GM19239 (cell line): ENCODE results near the gene KMT2E.
A peak's percentile ranks its signal among the peaks of the same experiment; 100 is the strongest.
"Not testable (repeated sequence)": the region's sequence is repeated elsewhere in the genome, so short reads cannot be mapped to it uniquely, and the experiment has no call there.

Source experiments
- DNase-seq: peaks from one replicate; pipeline ENCODE4 v3.0.0; 2011; ENCODE audit warnings: low spot score; ENCODE audit not compliant: insufficient read length
- FAIRE-seq: peaks from 2 replicates; lab custom pipeline; 2011; peaks lifted over from hg19 to GRCh38; lab: Jason Lieb, UNC

Gene KMT2E

GRCh38 chr7:105050899-105051298 lies 36.9 kb downstream of the KMT2E start:
- DNase-seq, FAIRE-seq: not testable (repeated sequence)

- no peak for DNase-seq
- FAIRE-seq = no peak
These were observed 41.1 kb downstream of the KMT2E start for GRCh38 chr7:105055084-105055483.

GRCh38 chr7:105055621-105056020 lies 41.6 kb downstream of the KMT2E start:
- FAIRE-seq = no peak

GRCh38 chr7:105057472-105057871 lies 43.5 kb downstream of the KMT2E start:
- DNase-seq (no peak), FAIRE-seq (no peak)

More at GRCh38 chr7:105055621-105056020, 41.6 kb downstream of the KMT2E start:
- DNase-seq = no peak

GRCh38 chr7:105060437-105060836 lies 46.4 kb downstream of the KMT2E start:
- DNase-seq (no peak), FAIRE-seq (no peak)

GRCh38 chr7:105060923-105061322 lies 46.9 kb downstream of the KMT2E start:
- no peak for DNase-seq
- no peak for FAIRE-seq

GRCh38 chr7:105065104-105065503 lies 51.1 kb downstream of the KMT2E start:
- FAIRE-seq = peak; percentile 33
- no peak for DNase-seq

- DNase-seq (no peak), FAIRE-seq (no peak)
These were observed 53.7 kb downstream of the KMT2E start for GRCh38 chr7:105067691-105068090.

- no peak for DNase-seq
- FAIRE-seq = no peak
These were observed 54.9 kb downstream of the KMT2E start for GRCh38 chr7:105068886-105069285.

- FAIRE-seq = no peak
- no peak for DNase-seq
These were observed 59.1 kb downstream of the KMT2E start for GRCh38 chr7:105073143-105073542.

- DNase-seq (no peak), FAIRE-seq (no peak)
These were observed 65.3 kb downstream of the KMT2E start for GRCh38 chr7:105079348-105079747.

- DNase-seq (no peak), FAIRE-seq (no peak)
These were observed 70.6 kb downstream of the KMT2E start for GRCh38 chr7:105084581-105084980.

GRCh38 chr7:105086850-105087249 lies 72.8 kb downstream of the KMT2E start:
- DNase-seq = no peak
- no peak for FAIRE-seq

- no peak for FAIRE-seq
- no peak for DNase-seq
These were observed 74.0 kb downstream of the KMT2E start for GRCh38 chr7:105087981-105088380.

- peak; percentile 11 for FAIRE-seq
These were observed 74.5 kb downstream of the KMT2E start for GRCh38 chr7:105088456-105088855.

GRCh38 chr7:105094966-105095365 lies 81.0 kb downstream of the KMT2E start:
- DNase-seq = no peak
- no peak for FAIRE-seq

More at GRCh38 chr7:105088456-105088855, 74.5 kb downstream of the KMT2E start:
- DNase-seq = no peak

- DNase-seq (no peak), FAIRE-seq (no peak)
These were observed 82.3 kb downstream of the KMT2E start for GRCh38 chr7:105096306-105096705.

- DNase-seq (no peak), FAIRE-seq (no peak)
These were observed 83.6 kb downstream of the KMT2E start for GRCh38 chr7:105097619-105098018.

- peak; percentile 35 for FAIRE-seq
- DNase-seq = no peak
These were observed 85.0 kb downstream of the KMT2E start for GRCh38 chr7:105098863-105099515.

GRCh38 chr7:105101864-105102263 lies 87.9 kb downstream of the KMT2E start:
- no peak for DNase-seq

GRCh38 chr7:105102557-105103352 lies 88.8 kb downstream of the KMT2E start:
- FAIRE-seq = peak; percentile 66

More at GRCh38 chr7:105101864-105102263, 87.9 kb downstream of the KMT2E start:
- FAIRE-seq = peak; percentile 37

More at GRCh38 chr7:105102557-105103352, 88.8 kb downstream of the KMT2E start:
- DNase-seq = no peak
